ENCODE measurements around the gene FMN2.

The FMN2 gene

GRCh38 chr1:240435996-240436566 lies 344.4 kb downstream of the FMN2 start:
- Histone ChIP-seq H3K27me3 (ENCODE audit: low read depth, low read length) (peaks cover 18% of the 10 kb centered on the region; the same call in 1 of the 2 replicates), H2AFZ (ENCODE audit: low read depth, low read length) (no peak overlapping the region), H4K20me1 (ENCODE audit: insufficient read depth, low read length) (no peaks in the 10 kb centered on the region), H3K4me3 (ENCODE audit: low read length) (no peak overlapping the region), H3K9ac (ENCODE audit: low read length) (no peak overlapping the region), H3K4me1 (ENCODE audit: low read length) (no peaks in the 10 kb centered on the region), H3K9me3 (ENCODE audit: insufficient read depth, low read length) (no peaks in the 10 kb centered on the region), H3K36me3 (replicated peaks; ENCODE audit: low read depth, low read length) (no peaks in the 10 kb centered on the region), H3K4me2 (ENCODE audit: low read length) (no peak overlapping the region), H3K27ac (ENCODE audit: low read length) (no peak overlapping the region), H3K79me2 (ENCODE audit: low read length) (no peaks in the 10 kb centered on the region)
- TF ChIP-seq EZH2phosphoT487 (IDR thresholded peaks at IDR 0.05; ENCODE audit: low read depth) = no peak
- TF ChIP-seq, protein P1, sequence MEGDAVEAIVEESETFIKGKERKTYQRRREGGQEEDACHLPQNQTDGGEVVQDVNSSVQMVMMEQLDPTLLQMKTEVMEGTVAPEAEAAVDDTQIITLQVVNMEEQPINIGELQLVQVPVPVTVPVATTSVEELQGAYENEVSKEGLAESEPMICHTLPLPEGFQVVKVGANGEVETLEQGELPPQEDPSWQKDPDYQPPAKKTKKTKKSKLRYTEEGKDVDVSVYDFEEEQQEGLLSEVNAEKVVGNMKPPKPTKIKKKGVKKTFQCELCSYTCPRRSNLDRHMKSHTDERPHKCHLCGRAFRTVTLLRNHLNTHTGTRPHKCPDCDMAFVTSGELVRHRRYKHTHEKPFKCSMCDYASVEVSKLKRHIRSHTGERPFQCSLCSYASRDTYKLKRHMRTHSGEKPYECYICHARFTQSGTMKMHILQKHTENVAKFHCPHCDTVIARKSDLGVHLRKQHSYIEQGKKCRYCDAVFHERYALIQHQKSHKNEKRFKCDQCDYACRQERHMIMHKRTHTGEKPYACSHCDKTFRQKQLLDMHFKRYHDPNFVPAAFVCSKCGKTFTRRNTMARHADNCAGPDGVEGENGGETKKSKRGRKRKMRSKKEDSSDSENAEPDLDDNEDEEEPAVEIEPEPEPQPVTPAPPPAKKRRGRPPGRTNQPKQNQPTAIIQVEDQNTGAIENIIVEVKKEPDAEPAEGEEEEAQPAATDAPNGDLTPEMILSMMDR (IDR thresholded peaks at IDR 0.05; ENCODE audit: low read depth, low read length) = no peak

DNA sequence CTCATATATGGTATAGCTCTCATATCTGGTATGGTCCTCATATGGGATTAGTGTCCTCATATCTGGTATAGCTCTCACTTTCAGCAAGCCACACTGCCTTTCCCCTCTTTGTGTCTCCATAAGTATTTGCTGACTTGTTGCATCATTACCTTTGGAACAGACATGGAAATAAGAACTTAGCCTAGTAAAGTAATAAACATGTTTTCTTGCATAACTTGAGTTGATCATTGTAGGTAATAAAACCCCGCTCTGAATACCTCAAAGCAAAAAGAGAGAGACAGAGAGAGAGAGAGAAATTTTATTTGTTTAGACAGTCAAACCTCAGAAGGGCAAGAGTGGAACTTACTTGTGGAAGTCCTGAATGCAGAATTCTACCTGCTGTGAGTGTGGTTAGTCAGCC lies 350.0 kb downstream of the FMN2 start:
- TF ChIP-seq EZH2phosphoT487 (IDR thresholded peaks at IDR 0.05; ENCODE audit: low read depth) = no peak
- TF ChIP-seq, protein P1 (IDR thresholded peaks at IDR 0.05; ENCODE audit: low read depth, low read length) = no peak

DNA sequence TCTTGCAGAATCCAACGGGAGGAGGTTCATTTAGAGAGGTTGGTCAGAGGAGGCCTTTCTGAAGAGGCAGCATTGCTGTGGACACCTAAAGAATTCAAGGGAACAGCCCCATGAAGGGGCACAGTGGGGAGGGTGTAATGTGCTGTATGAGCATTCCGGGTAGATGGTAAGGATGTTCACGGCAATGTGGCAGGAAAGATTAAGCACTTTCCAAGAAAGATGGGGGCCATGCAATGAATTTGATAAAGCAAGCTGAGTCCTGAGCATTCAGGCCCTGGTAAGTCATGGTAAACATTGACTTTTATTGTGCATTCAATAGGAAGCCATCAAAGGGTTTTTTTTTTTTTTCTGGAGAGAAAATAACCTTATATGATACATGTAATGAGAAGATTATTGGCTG lies 353.7 kb downstream of the FMN2 start:
- Histone ChIP-seq H3K9me3 (ENCODE audit: insufficient read depth, low read length) (no peaks in the 10 kb centered on the region), H3K4me2 (ENCODE audit: low read length) (no peak overlapping the region), H3K9ac (ENCODE audit: low read length) (no peak overlapping the region), H2AFZ (ENCODE audit: low read depth, low read length) (no peak overlapping the region), H3K4me1 (ENCODE audit: low read length) (no peaks in the 10 kb centered on the region), H3K27me3 (ENCODE audit: low read depth, low read length) (peaks cover 14% of the 10 kb centered on the region; the same call in 1 of the 2 replicates), H3K4me3 (ENCODE audit: low read length) (no peak overlapping the region), H3K79me2 (ENCODE audit: low read length) (no peaks in the 10 kb centered on the region), H3K27ac (ENCODE audit: low read length) (no peak overlapping the region), H3K36me3 (replicated peaks; ENCODE audit: low read depth, low read length) (no peaks in the 10 kb centered on the region), H4K20me1 (ENCODE audit: insufficient read depth, low read length) (no peaks in the 10 kb centered on the region)
- TF ChIP-seq EZH2phosphoT487 (IDR thresholded peaks at IDR 0.05; ENCODE audit: low read depth) = no peak
- TF ChIP-seq, protein P1 (IDR thresholded peaks at IDR 0.05; ENCODE audit: low read depth, low read length) = no peak

More for the DNA sequence above, 350.0 kb downstream of the FMN2 start:
- H2AFZ ChIP-seq (ENCODE audit: low read depth, low read length) = no peak overlapping the region
- H3K27me3 ChIP-seq (ENCODE audit: low read depth, low read length) = peaks cover 28% of the 10 kb centered on the region; the same call in 1 of the 2 replicates
- no peaks in the 10 kb centered on the region for H3K4me1 ChIP-seq (ENCODE audit: low read length)
- H3K9me3 ChIP-seq (ENCODE audit: insufficient read depth, low read length) = no peaks in the 10 kb centered on the region
- no peak overlapping the region for H3K4me3 ChIP-seq (ENCODE audit: low read length)
- no peak overlapping the region for H3K9ac ChIP-seq (ENCODE audit: low read length)
- H3K27ac ChIP-seq (ENCODE audit: low read length) = no peak overlapping the region
- no peaks in the 10 kb centered on the region for H3K36me3 ChIP-seq (replicated peaks; ENCODE audit: low read depth, low read length)
- H4K20me1 ChIP-seq (ENCODE audit: insufficient read depth, low read length) = no peaks in the 10 kb centered on the region
- no peak overlapping the region for H3K4me2 ChIP-seq (ENCODE audit: low read length)
- no peaks in the 10 kb centered on the region for H3K79me2 ChIP-seq (ENCODE audit: low read length)

DNA sequence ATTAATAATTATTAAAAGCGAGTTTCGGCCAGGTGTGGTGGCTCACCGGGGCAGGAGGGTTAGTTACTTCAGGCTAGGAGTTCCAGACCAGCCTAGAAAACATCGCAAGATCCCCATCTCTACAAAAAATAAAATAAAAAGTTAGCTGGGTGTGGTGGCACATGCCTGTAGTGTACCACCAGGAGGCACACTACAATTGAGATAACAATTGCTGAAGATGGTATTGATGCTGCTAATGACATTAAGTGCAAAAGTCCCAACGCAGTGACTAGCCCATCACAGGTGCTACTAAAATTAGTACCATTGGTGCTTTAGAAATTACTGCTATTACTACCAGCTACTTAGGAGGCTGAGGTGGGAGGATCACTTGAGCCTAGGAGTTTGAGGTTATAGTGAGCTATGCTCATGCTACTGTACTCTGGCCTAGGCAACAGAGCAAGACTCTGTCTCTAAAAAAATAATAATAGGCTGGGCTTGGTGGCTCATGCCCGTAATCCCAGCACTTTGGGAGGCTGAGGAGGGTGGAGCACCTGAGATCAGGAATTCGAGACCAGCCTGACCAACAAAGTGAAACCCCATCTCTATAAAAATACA lies 363.6 kb downstream of the FMN2 start:
- no peak overlapping the region for H3K27ac ChIP-seq (ENCODE audit: low read length)
- no peak overlapping the region for H3K4me3 ChIP-seq (ENCODE audit: low read length)
- no peak for TF ChIP-seq EZH2phosphoT487 (IDR thresholded peaks at IDR 0.05; ENCODE audit: low read depth)
- TF ChIP-seq, protein P1 (IDR thresholded peaks at IDR 0.05; ENCODE audit: low read depth, low read length) = peak; percentile 80
- H3K4me1 ChIP-seq (ENCODE audit: low read length) = peaks cover 19% of the 10 kb centered on the region
- H3K79me2 ChIP-seq (ENCODE audit: low read length) = no peaks in the 10 kb centered on the region
- H2AFZ ChIP-seq (ENCODE audit: low read depth, low read length) = no peak overlapping the region
- no peak overlapping the region for H3K9ac ChIP-seq (ENCODE audit: low read length)
- no peaks in the 10 kb centered on the region for H3K36me3 ChIP-seq (replicated peaks; ENCODE audit: low read depth, low read length)
- H3K27me3 ChIP-seq (ENCODE audit: low read depth, low read length) = no peaks in the 10 kb centered on the region
- H4K20me1 ChIP-seq (ENCODE audit: insufficient read depth, low read length) = no peaks in the 10 kb centered on the region
- H3K4me2 ChIP-seq (ENCODE audit: low read length) = no peak overlapping the region
- H3K9me3 ChIP-seq (ENCODE audit: insufficient read depth, low read length) = no peaks in the 10 kb centered on the region
